ENCODE results near the gene ERG28.

- TF ChIP-seq EZH2phosphoT487 (IDR thresholded peaks at IDR 0.05; ENCODE audit: low read depth) (no peak), CTCF (IDR thresholded peaks at IDR 0.05; ENCODE audit: low read depth, low read length) (no peak)
Measured at GRCh38 chr14:75634848-75635247, 25.8 kb downstream of the ERG28 start.
